Activated naive CD8-positive, alpha-beta T cell treated with anti-CD3 and anti-CD28 coated beads, Interleukin-2, amount 10 ng/mL, durations not matched to agents 7 days and 5 days (primary cell): ENCODE data around the gene SLC25A18. TPM values are rescaled to one million over a fixed set of nuclear protein-coding genes. Genes with fewer than 3 reads are reported as not detected.
"Not testable (repeated sequence)": the region's sequence is repeated elsewhere in the genome, so short reads cannot be mapped to it uniquely, and the experiment has no call there.

ENCODE experiments used
- ATAC-seq: fragments of 150-1000 bp; cut with Tn5 transposase; one replicate; pipeline ENCODE4 v1.10.0; 2021; ENCODE audit warnings: low read depth, moderate library complexity
- POLR2A ChIA-PET: fragments of 350-600 bp; sonication (Branson Sonifier 250); formaldehyde crosslinking; loops from one replicate; lab custom pipeline; 2021; ENCODE audit warnings: antibody characterized with exemption; lab: Charles Lee
- DNase-seq: peaks from one replicate; pipeline ENCODE4 v3.0.0; 2021
- H3K27ac Mint-ChIP-seq: one replicate; pipeline ENCODE4 v1.8.0; 2022; ENCODE audit warnings: mild to moderate bottlenecking, mixed read lengths
- H3K27me3 Mint-ChIP-seq: one replicate; pipeline ENCODE4 v1.8.0; 2022; ENCODE audit warnings: mild to moderate bottlenecking, moderate library complexity, mixed read lengths
- H3K36me3 Mint-ChIP-seq: one replicate; pipeline ENCODE4 v1.8.0; 2021; ENCODE audit warnings: mild to moderate bottlenecking, mixed read lengths
- H3K4me1 Mint-ChIP-seq: one replicate; pipeline ENCODE4 v1.8.0; 2021; ENCODE audit warnings: mixed read lengths
- H3K4me3 Mint-ChIP-seq: one replicate; pipeline ENCODE4 v1.8.0; 2022; ENCODE audit warnings: mild to moderate bottlenecking, moderate library complexity, mixed read lengths
- H3K9me3 Mint-ChIP-seq: one replicate; pipeline ENCODE4 v1.8.0; 2021; ENCODE audit warnings: mixed read lengths
- total RNA-seq, 2 experiments: library from RNA; stranded (reverse); gene quantifications; one replicate each; pipeline ENCODE4 v1.2.3, GENCODE V29; 2021

Gene SLC25A18, protein sequence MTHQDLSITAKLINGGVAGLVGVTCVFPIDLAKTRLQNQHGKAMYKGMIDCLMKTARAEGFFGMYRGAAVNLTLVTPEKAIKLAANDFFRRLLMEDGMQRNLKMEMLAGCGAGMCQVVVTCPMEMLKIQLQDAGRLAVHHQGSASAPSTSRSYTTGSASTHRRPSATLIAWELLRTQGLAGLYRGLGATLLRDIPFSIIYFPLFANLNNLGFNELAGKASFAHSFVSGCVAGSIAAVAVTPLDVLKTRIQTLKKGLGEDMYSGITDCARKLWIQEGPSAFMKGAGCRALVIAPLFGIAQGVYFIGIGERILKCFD
- not detected for total RNA-seq

DNA sequence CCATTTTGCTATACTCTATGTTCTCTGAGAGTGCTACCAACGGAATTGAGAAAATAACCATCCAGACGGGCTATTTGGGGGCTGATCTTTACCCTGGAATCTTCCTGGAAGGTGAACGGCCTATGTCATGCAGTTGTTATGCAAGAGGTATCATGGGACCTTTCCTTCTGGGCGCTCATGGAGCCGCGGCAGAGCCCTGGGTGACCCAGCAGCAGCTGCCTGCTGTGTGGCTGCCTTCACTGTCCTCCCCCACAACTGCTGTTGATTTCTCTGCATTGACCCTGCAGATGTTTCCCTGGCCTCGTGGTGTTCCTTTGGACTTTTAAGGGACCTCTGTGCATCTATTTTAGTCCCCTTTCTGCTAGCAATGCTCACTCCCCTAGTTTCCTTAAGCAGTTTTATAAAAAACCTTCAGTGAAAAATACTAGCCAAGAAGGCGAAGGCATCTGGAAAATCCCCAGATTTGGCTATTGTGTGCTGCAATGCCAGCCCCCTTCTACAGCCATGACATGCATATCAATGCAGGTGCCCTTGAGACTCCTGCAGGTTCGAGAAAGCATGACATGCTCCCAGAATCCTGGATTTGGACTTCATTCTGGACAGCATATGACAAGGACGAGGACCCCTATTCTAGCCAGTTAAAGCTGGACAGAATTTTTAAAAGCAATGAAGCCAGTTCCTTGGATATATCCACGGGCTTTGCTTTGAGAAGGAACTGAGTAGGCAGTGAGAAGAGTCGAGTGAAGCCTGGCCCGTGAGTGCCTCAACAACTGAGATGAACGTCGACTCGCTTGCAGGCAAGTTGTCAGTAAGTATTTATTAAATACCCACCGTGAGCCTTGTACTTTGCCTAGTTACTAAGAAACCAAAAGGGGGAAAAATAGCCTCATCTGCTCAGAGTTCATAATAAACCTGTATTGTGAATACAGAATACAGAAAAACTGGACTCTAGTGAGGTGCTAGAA is at the start of gene SLC25A18:
SLC25A18 (plus strand) TSS at position 593 of the 965 bp plus-strand sequence. CDS start 16,447 bp downstream, outside the sequence.
- ATAC-seq, result no peak
- peaks cover 6% of the 10 kb centered on the region for H3K27me3 Mint-ChIP-seq
- POLR2A ChIA-PET, result no interaction called here
- no peaks in the 10 kb centered on the region for H3K36me3 Mint-ChIP-seq
- no peak for DNase-seq
- no peak within 1 kb of the TSS for H3K4me3 Mint-ChIP-seq
- H3K9me3 Mint-ChIP-seq, result no peaks in the 10 kb centered on the region
- H3K4me1 Mint-ChIP-seq, result no peaks in the 10 kb centered on the region
- no peak within 1 kb of the TSS for H3K27ac Mint-ChIP-seq

DNA sequence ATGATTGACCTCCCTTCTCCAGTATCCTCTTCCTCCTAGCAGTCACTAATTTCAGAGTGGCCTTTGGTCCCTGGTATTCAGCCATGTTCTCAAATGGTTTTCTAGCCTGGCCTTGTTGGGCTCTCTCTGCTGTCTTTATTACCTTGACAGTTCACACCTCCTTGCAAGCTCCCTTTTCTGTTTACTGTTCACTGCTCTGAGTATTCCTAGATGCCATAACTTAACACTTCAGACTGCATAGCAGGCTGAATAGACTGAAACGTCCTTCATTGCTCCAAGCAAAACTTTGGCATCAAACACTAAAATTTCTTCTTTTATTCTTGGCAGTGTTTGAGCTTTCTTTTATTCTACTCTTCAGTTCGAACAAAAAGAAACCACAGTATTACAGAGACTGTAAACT is 49.7 kb upstream of the SLC25A18 start:
- no peak for DNase-seq
- Mint-ChIP-seq H3K36me3 (no peaks in the 10 kb centered on the region), H3K27ac (no peak overlapping the region), H3K4me1 (no peaks in the 10 kb centered on the region), H3K27me3 (peaks cover 19% of the 10 kb centered on the region), H3K4me3 (no peak overlapping the region), H3K9me3 (no peaks in the 10 kb centered on the region)
- no peak for ATAC-seq
- POLR2A ChIA-PET, result no interaction called here

DNA sequence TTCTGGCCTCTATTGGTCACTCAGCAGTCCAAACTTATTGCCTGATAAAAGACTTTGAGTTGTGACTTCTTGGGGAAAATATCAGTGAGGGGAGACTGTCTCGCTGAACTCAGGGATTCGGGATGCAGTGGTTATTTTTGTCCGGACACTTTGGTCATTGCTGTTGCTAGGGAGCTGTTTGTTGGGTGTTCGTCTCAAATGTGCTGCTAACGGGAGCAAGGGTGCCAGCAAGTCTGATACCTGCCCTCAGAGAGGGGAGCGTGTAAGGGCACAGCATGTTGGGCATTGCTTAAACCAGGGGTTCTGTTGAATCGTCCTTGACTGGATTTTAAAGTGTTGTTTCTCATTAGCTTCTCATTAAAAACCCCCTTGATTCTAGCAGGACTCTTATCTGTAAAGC is 49.2 kb upstream of the SLC25A18 start:
- Mint-ChIP-seq H3K27me3 (peaks cover 23% of the 10 kb centered on the region), H3K4me3 (no peak overlapping the region), H3K4me1 (no peaks in the 10 kb centered on the region), H3K36me3 (no peaks in the 10 kb centered on the region), H3K9me3 (no peaks in the 10 kb centered on the region), H3K27ac (no peak overlapping the region)
- ATAC-seq (no peak), DNase-seq (no peak)
- POLR2A ChIA-PET, result no interaction called here

DNA sequence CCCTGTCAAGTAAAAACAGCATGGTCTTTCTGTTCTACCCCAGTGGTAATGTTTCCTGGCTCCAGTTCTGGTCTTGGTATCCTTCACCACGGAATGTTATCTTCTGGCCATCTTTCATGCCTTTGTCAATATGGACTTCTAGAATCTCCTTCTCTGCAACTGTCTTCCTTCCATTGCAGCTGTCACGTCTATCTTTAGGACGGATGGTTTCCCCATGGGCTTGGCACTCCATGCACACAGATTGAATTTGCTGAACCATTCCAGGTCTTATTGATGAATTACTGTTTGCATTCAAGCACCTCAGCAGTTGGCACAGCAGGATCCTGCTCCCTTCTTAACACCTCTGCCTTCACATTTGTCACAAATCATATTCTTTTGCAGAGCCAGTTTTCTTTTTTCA is 44.9 kb upstream of the SLC25A18 start:
- H3K9me3 Mint-ChIP-seq, result no peaks in the 10 kb centered on the region
- no peak overlapping the region for H3K4me3 Mint-ChIP-seq
- DNase-seq (no peak), ATAC-seq (no peak)
- no peaks in the 10 kb centered on the region for H3K4me1 Mint-ChIP-seq
- no peak overlapping the region for H3K27ac Mint-ChIP-seq
- POLR2A ChIA-PET, result no interaction called here
- peaks cover 23% of the 10 kb centered on the region for H3K27me3 Mint-ChIP-seq
- H3K36me3 Mint-ChIP-seq, result no peaks in the 10 kb centered on the region

DNA sequence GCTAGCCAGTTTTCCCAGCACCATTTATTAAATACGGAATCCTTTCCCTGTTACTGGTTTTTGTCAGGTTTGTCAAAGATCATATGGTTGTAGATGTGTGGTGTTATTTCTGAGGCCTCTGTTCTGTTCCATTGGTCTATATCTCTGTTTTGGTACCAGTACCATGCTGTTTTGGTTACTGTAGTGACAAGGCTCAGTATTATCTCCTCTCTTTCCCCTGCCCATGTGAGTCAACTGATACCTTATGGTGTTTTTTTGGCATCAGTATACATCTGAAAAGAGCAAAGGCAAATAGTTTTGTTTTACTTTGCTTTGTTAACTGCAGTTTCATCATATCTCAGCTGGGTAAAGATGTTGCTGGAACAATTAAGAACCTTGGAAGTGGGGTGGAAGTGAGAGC is 41.3 kb upstream of the SLC25A18 start:
- peaks cover 27% of the 10 kb centered on the region for H3K27me3 Mint-ChIP-seq

DNA sequence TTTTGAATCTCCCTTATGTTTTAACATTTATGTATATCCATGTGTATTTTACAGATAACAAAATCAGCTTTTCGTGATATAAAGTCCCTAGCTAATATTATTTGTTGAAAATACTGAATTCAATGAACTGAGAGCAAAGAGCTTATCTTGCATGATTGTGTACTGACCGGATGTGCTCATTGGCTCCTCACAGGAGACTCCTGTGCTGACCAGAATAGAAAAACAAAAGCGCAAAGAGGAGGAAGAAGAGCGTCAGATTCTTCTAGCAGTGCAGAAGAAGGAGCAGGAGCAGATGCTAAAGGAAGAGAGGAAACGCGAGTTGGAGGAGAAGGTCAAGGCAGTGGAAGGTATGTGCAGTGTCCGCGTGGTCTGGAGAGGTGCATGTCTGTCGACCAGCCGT is 39.4 kb upstream of the SLC25A18 start:
- Mint-ChIP-seq H3K27ac (no peak overlapping the region), H3K27me3 (peaks cover 25% of the 10 kb centered on the region), H3K9me3 (no peaks in the 10 kb centered on the region), H3K4me3 (no peak overlapping the region), H3K4me1 (peaks cover 3% of the 10 kb centered on the region), H3K36me3 (no peaks in the 10 kb centered on the region)
- POLR2A ChIA-PET, result interaction anchor here (0.6 kb wide), 1 partner anchor 560 kb away, joined by 3 read pairs; no protein-coding TSS in a partner anchor
- no peak for DNase-seq
- ATAC-seq, result no peak

More for the DNA sequence above, 41.3 kb upstream of the SLC25A18 start:
- DNase-seq, H3K27ac Mint-ChIP-seq, H3K4me1 Mint-ChIP-seq, ATAC-seq, H3K36me3 Mint-ChIP-seq, H3K9me3 Mint-ChIP-seq, H3K4me3 Mint-ChIP-seq: not testable (repeated sequence)
- POLR2A ChIA-PET, result interaction anchor here (0.7 kb wide), 1 partner anchor 237 kb away, joined by 3 read pairs; no protein-coding TSS in a partner anchor

DNA sequence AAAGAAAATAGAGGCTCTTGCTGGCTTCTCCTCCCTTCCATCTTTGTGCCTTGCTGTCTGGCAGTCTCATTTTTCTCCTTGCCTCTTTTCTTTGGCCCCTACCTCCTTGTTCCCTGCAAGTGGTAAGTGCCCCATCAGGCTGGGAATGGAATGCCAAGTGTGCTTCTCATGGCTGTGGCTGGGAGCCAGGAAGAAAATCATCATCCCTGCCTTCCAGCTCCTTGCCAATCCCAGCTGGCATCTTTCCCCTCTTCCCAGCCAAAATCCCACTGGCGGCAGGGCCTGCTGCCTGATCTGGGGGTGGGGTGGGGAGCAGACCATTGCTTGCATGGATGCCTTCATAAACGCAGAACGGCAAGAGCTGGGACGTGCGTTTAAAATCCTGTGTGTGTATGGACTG is 27.0 kb upstream of the SLC25A18 start:
- peaks cover 2% of the 10 kb centered on the region for H3K27me3 Mint-ChIP-seq
- no peaks in the 10 kb centered on the region for H3K36me3 Mint-ChIP-seq
- H3K4me3 Mint-ChIP-seq, result no peak overlapping the region
- no peaks in the 10 kb centered on the region for H3K4me1 Mint-ChIP-seq
- H3K27ac Mint-ChIP-seq, result no peak overlapping the region
- ATAC-seq (no peak), DNase-seq (no peak)
- POLR2A ChIA-PET, result no interaction called here
- H3K9me3 Mint-ChIP-seq, result no peaks in the 10 kb centered on the region

DNA sequence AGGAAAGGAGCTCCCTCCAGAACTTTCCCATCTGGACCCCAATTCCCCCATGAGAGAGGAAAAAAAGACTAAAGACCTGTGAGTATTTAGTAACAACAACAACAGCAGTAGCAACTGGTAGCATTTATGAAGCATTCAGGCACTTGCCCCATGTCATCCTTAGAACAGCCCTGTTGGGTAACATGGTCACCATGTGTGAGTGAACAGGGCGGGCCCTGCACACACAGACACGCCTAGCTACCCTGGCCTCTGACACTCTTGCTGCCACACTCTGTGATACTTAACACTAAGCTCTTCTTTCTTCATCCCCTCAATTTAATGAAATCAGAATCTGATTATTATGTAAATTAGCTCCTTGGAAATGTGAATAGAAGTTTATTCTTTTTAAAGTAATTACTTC is 26.1 kb upstream of the SLC25A18 start:
- Mint-ChIP-seq H3K27ac (no peak overlapping the region), H3K4me1 (no peaks in the 10 kb centered on the region), H3K4me3 (no peak overlapping the region), H3K36me3 (no peaks in the 10 kb centered on the region), H3K9me3 (no peaks in the 10 kb centered on the region), H3K27me3 (peaks cover 3% of the 10 kb centered on the region)
- POLR2A ChIA-PET, result no interaction called here
- ATAC-seq (no peak), DNase-seq (no peak)

DNA sequence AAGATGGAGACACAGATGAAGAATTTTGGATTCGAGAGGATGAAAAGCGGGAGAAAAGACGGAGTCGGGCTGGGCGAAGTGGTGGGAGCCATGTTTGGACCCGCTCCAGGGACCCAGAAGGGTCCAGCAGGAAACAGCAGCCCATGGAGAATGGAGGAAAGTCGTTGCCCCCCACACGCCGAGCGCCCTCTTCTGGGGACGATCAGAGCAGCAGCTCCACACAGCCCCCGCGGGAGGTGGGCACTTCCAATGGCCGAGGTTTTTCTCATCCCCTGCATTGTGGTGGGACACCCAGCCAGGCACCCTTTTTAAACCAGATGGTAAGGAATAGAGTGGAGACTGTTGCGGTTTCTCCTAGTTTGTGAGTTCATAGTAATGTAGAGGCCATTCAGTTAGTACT is 22.8 kb upstream of the SLC25A18 start:
- H3K27ac Mint-ChIP-seq, result no peak overlapping the region
- POLR2A ChIA-PET, result no interaction called here
- no peak for ATAC-seq

DNA sequence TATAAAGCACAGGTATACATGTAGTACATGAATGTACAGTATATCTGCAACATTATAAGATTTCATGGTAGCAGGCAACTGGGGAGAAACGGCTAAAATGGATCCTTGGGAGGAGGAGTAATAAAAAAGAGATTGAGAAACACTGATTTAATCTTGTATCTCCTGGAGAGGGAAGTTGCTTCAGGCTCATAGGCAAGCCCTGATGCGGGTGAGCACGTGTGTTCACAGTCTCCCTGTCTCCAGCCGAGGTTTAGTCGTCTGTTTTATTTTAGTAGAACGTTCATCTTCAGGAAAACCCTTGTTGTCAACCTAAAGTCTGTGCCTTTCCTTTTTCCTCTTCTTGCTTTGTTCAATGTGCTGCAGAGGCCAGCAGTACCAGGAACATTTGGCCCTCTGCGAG is 21.8 kb upstream of the SLC25A18 start:
- H3K4me3 Mint-ChIP-seq, result no peak overlapping the region
- POLR2A ChIA-PET, result no interaction called here
- no peaks in the 10 kb centered on the region for H3K9me3 Mint-ChIP-seq
- H3K4me1 Mint-ChIP-seq, result no peaks in the 10 kb centered on the region
- DNase-seq (no peak), ATAC-seq (no peak)
- no peak overlapping the region for H3K27ac Mint-ChIP-seq
- H3K36me3 Mint-ChIP-seq, result no peaks in the 10 kb centered on the region
- H3K27me3 Mint-ChIP-seq, result peaks cover 3% of the 10 kb centered on the region

More for the DNA sequence above, 22.8 kb upstream of the SLC25A18 start:
- Mint-ChIP-seq H3K4me3 (no peak overlapping the region), H3K9me3 (no peaks in the 10 kb centered on the region), H3K27me3 (peaks cover 3% of the 10 kb centered on the region), H3K4me1 (no peaks in the 10 kb centered on the region), H3K36me3 (no peaks in the 10 kb centered on the region)
- DNase-seq, result no peak

DNA sequence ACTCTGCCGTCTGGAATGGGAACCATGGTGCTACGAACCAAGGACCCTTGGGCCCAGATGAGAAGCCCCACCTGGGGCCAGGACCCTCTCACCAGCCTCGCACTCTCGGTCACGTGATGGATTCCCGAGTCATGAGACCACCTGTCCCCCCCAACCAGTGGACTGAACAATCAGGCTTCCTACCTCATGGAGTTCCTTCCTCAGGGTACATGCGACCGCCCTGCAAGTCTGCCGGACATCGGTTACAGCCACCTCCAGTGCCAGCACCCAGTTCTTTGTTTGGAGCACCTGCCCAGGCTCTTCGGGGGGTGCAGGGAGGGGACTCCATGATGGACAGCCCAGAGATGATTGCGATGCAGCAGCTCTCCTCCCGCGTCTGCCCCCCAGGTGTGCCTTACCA is 20.8 kb upstream of the SLC25A18 start:
- no peak overlapping the region for H3K4me3 Mint-ChIP-seq
- H3K27ac Mint-ChIP-seq, result no peak overlapping the region
- DNase-seq (no peak), ATAC-seq (no peak)
- H3K36me3 Mint-ChIP-seq, result no peaks in the 10 kb centered on the region
- POLR2A ChIA-PET, result no interaction called here
- H3K9me3 Mint-ChIP-seq, result no peaks in the 10 kb centered on the region
- no peaks in the 10 kb centered on the region for H3K4me1 Mint-ChIP-seq
- H3K27me3 Mint-ChIP-seq, result peaks cover 3% of the 10 kb centered on the region

DNA sequence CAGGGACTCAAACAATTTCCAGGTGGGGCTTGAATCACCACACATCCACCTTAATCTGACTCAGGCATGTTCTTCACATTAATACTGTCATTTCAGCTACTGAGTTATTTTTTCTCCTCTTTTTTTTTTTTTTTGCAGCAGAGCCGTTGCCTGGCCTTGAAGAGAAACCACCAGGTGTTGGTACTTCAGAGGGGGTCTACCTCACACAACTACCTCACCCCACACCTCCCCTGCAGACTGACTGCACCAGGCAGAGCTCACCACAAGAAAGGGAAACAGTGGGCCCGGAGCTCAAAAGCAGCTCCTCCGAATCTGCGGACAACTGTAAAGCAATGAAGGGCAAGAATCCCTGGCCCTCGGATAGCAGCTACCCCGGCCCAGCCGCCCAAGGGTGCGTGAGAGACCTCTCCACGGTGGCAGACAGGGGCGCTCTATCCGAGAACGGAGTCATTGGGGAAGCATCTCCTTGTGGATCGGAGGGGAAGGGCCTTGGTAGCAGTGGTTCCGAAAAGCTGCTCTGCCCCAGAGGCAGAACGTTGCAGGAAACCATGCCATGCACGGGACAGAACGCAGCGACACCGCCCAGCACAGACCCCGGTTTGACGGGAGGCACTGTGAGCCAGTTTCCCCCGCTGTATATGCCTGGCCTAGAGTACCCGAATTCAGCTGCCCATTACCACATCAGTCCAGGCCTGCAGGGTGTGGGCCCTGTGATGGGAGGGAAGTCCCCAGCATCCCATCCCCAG is 15.1 kb upstream of the SLC25A18 start:
- H3K27me3 Mint-ChIP-seq, result no peaks in the 10 kb centered on the region
- H3K4me3 Mint-ChIP-seq, result no peak overlapping the region
- peaks cover 2% of the 10 kb centered on the region for H3K4me1 Mint-ChIP-seq
- POLR2A ChIA-PET, result no interaction called here
- ATAC-seq, result no peak
- DNase-seq, result no peak
- no peak overlapping the region for H3K27ac Mint-ChIP-seq
- H3K36me3 Mint-ChIP-seq, result no peaks in the 10 kb centered on the region
- H3K9me3 Mint-ChIP-seq, result no peaks in the 10 kb centered on the region

DNA sequence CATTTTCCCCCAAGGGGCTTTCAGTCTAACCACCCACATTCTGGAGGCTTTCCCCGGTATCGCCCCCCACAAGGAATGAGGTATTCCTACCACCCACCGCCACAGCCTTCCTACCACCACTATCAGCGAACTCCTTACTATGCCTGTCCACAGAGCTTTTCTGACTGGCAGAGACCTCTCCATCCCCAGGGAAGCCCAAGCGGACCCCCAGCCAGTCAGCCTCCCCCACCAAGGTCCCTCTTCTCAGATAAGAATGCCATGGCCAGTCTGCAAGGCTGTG is 14.6 kb upstream of the SLC25A18 start:
- Mint-ChIP-seq H3K4me1 (peaks cover 2% of the 10 kb centered on the region), H3K27ac (no peak overlapping the region), H3K36me3 (no peaks in the 10 kb centered on the region), H3K27me3 (no peaks in the 10 kb centered on the region), H3K9me3 (no peaks in the 10 kb centered on the region), H3K4me3 (no peak overlapping the region)
- no peak for ATAC-seq
- DNase-seq, result no peak
- POLR2A ChIA-PET, result no interaction called here
